GM12878 (cell line): ENCODE measurements around the gene ZBTB42. TPM values are rescaled to one million over a fixed set of nuclear protein-coding genes. Genes with fewer than 3 reads are reported as not detected.

Source experiments
- MEF2B ChIP-seq: fragments of 450-650 bp; IDR thresholded peaks from 2 replicates; pipeline ENCODE4 v1.6.1; 2018; ENCODE audit warnings: mild to moderate bottlenecking, moderate library complexity; ENCODE audit not compliant: partially characterized antibody, poor library complexity, severe bottlenecking
- NFXL1 ChIP-seq: fragments of 450-650 bp; IDR thresholded peaks from 2 replicates; pipeline ENCODE4 v1.6.1; 2017; ENCODE audit warnings: antibody characterized with exemption, mild to moderate bottlenecking, borderline replicate concordance
- STAT1 ChIP-seq: fragments of 450-650 bp; conservative IDR thresholded peaks from 2 replicates; pipeline ENCODE4 v1.6.1; 2014; ENCODE audit warnings: antibody characterized with exemption, mild to moderate bottlenecking
- ZNF207 ChIP-seq: fragments of 450-650 bp; IDR thresholded peaks from 2 replicates; pipeline ENCODE4 v1.6.1; 2014; ENCODE audit warnings: antibody characterized with exemption, mild to moderate bottlenecking, borderline replicate concordance
- polyA plus RNA-seq, 11 experiments: library from polyadenylated mRNA; depleted of rRNA in 4 of 11; unstranded in 6 of 11; stranded (reverse) in 5 of 11; fragments of >200 nt; fragmentation: Nextera tagmentation in 4 of 11; fragmentation: Illumina TruSeq in 1 of 11; extraction: Ambion mirVana in 4 of 11; extraction: Trizol in 1 of 11; gene quantifications; 1 replicate in 1 of 11; 2 replicates in 10 of 11; pipeline versions ENCODE4 v1.2.1 to v1.2.3, GENCODE V29; 2011 to 2016; ENCODE audit warnings: inconsistent platforms in 2 of 11, missing spikeins in 2 of 11, low read depth in 1 of 11
- total RNA-seq, 4 experiments: library from RNA; depleted of rRNA in 3 of 4; stranded (reverse); fragments of >200 nt in 3 of 4; fragmentation: Illumina TruSeq in 1 of 4; extraction: Trizol in 1 of 4; gene quantifications; 2 replicates each; pipeline versions ENCODE4 v1.2.1 to v1.2.3, GENCODE V29; 2013 to 2021
- TF ChIP-seq, protein P1 (sequence below): IDR thresholded peaks from 2 replicates; pipeline ENCODE4 v1.6.1; 2011; ENCODE audit warnings: borderline replicate concordance, low read depth, mild to moderate bottlenecking, moderate library complexity, low read length; ENCODE audit not compliant: insufficient read depth, poor library complexity, severe bottlenecking
- TF ChIP-seq, protein P2 (sequence below): IDR thresholded peaks from 2 replicates; pipeline ENCODE4 v1.6.1; 2012; ENCODE audit warnings: mild to moderate bottlenecking, low read depth, low read length
- TF ChIP-seq, protein P3 (sequence below): IDR thresholded peaks from 2 replicates; pipeline ENCODE4 v1.6.1; 2012; ENCODE audit warnings: improper control_type of control experiment, low read depth, low read length; ENCODE audit not compliant: insufficient replicate concordance

The ZBTB42 gene
- total and polyA plus RNA-seq, 10 of the 15 experiments (the other 5 are each of a cell fraction or from before 2014, with no cell fraction given) = 0.05 to 1.2 (median 0.37) TPM; not detected in 2

DNA sequence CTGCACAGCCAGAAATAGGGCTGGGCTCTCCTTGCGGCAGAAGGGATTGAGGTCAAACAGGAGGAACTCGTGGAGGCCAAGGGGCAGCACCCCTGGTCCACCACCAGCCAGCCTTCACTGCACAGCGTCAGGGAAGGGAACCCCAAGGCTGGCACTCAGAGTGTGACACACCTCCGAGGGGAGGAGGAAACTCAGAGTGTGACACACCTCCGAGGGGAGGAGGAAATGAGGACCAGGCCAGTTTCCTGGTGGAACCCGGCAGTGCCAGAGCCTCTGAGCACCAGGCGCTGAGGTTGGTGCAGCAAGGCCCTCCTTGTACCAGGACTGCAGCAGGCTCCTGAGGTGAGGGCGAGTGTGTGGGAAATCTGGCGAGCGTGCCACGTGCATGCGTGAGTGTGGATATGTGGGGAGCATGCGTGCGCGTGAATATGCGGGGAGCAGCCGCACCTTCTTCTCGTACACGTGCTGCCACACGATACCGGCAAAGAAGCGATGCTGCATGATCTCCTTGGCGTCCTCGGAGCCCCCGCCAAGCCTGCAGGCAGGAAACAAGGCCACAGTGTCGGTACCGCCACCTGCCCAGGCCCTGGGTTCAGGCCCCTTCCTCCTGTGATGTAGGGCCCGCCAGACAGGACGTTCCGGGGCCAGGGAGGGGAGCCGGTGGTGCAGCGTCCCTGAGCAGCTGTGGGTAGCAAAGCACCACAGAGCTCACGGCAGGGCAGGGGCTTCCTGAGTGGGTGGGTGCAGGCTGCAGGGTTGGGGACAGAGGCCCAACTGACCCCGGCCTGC is 28.8 kb upstream of the ZBTB42 start (continued):
- TF ChIP-seq, protein P1, sequence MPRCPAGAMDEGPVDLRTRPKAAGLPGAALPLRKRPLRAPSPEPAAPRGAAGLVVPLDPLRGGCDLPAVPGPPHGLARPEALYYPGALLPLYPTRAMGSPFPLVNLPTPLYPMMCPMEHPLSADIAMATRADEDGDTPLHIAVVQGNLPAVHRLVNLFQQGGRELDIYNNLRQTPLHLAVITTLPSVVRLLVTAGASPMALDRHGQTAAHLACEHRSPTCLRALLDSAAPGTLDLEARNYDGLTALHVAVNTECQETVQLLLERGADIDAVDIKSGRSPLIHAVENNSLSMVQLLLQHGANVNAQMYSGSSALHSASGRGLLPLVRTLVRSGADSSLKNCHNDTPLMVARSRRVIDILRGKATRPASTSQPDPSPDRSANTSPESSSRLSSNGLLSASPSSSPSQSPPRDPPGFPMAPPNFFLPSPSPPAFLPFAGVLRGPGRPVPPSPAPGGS = no peak
- no peak for TF ChIP-seq STAT1
- TF ChIP-seq, protein P2, sequence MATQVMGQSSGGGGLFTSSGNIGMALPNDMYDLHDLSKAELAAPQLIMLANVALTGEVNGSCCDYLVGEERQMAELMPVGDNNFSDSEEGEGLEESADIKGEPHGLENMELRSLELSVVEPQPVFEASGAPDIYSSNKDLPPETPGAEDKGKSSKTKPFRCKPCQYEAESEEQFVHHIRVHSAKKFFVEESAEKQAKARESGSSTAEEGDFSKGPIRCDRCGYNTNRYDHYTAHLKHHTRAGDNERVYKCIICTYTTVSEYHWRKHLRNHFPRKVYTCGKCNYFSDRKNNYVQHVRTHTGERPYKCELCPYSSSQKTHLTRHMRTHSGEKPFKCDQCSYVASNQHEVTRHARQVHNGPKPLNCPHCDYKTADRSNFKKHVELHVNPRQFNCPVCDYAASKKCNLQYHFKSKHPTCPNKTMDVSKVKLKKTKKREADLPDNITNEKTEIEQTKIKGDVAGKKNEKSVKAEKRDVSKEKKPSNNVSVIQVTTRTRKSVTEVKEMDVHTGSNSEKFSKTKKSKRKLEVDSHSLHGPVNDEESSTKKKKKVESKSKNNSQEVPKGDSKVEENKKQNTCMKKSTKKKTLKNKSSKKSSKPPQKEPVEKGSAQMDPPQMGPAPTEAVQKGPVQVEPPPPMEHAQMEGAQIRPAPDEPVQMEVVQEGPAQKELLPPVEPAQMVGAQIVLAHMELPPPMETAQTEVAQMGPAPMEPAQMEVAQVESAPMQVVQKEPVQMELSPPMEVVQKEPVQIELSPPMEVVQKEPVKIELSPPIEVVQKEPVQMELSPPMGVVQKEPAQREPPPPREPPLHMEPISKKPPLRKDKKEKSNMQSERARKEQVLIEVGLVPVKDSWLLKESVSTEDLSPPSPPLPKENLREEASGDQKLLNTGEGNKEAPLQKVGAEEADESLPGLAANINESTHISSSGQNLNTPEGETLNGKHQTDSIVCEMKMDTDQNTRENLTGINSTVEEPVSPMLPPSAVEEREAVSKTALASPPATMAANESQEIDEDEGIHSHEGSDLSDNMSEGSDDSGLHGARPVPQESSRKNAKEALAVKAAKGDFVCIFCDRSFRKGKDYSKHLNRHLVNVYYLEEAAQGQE = no peak
- no peak for TF ChIP-seq ZNF207
- TF ChIP-seq, protein P3, sequence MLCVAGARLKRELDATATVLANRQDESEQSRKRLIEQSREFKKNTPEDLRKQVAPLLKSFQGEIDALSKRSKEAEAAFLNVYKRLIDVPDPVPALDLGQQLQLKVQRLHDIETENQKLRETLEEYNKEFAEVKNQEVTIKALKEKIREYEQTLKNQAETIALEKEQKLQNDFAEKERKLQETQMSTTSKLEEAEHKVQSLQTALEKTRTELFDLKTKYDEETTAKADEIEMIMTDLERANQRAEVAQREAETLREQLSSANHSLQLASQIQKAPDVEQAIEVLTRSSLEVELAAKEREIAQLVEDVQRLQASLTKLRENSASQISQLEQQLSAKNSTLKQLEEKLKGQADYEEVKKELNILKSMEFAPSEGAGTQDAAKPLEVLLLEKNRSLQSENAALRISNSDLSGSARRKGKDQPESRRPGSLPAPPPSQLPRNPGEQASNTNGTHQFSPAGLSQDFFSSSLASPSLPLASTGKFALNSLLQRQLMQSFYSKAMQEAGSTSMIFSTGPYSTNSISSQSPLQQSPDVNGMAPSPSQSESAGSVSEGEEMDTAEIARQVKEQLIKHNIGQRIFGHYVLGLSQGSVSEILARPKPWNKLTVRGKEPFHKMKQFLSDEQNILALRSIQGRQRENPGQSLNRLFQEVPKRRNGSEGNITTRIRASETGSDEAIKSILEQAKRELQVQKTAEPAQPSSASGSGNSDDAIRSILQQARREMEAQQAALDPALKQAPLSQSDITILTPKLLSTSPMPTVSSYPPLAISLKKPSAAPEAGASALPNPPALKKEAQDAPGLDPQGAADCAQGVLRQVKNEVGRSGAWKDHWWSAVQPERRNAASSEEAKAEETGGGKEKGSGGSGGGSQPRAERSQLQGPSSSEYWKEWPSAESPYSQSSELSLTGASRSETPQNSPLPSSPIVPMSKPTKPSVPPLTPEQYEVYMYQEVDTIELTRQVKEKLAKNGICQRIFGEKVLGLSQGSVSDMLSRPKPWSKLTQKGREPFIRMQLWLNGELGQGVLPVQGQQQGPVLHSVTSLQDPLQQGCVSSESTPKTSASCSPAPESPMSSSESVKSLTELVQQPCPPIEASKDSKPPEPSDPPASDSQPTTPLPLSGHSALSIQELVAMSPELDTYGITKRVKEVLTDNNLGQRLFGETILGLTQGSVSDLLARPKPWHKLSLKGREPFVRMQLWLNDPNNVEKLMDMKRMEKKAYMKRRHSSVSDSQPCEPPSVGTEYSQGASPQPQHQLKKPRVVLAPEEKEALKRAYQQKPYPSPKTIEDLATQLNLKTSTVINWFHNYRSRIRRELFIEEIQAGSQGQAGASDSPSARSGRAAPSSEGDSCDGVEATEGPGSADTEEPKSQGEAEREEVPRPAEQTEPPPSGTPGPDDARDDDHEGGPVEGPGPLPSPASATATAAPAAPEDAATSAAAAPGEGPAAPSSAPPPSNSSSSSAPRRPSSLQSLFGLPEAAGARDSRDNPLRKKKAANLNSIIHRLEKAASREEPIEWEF = no peak
- TF ChIP-seq MEF2B = no peak
- TF ChIP-seq NFXL1 = no peak
